HFF-Myc (cell line): ENCODE results near the gene TMEM82.

Experiments used
- DNase-seq: peaks from one replicate; pipeline ENCODE4 v3.0.0-alpha.2; 2011; ENCODE audit warnings: low read depth; ENCODE audit errors: extremely low read depth
- H3K4me3 ChIP-seq: replicated peaks from 2 replicates; pipeline ENCODE4 v1.5.1; 2011; ENCODE audit warnings: low read depth, mild to moderate bottlenecking, control low read depth, low read length
- CTCF ChIP-seq: IDR thresholded peaks from 2 replicates; pipeline ENCODE4 v1.5.1; 2012; ENCODE audit warnings: mild to moderate bottlenecking, low read depth, low read length, control low read depth; ENCODE audit errors: missing control alignments

The TMEM82 gene

GRCh38 chr1:15731735-15732685 is 10.3 kb upstream of the TMEM82 start:
- no peak overlapping the region for H3K4me3 ChIP-seq
- DNase-seq, result no peak
- TF ChIP-seq CTCF, result no peak

- no peak for DNase-seq
Observed at GRCh38 chr1:15732686-15733081, 9.6 kb upstream of the TMEM82 start.

GRCh38 chr1:15733218-15733725 is 9.0 kb upstream of the TMEM82 start:
- no peak for TF ChIP-seq CTCF
- no peak overlapping the region for H3K4me3 ChIP-seq
- DNase-seq, result no peak

More at GRCh38 chr1:15732686-15733081, 9.6 kb upstream of the TMEM82 start:
- no peak overlapping the region for H3K4me3 ChIP-seq
- no peak for TF ChIP-seq CTCF

- DNase-seq, result no peak
Observed at GRCh38 chr1:15733726-15734226, 8.5 kb upstream of the TMEM82 start.

GRCh38 chr1:15734296-15734695 is 8.0 kb upstream of the TMEM82 start:
- H3K4me3 ChIP-seq, result no peak overlapping the region
- no peak for DNase-seq
- TF ChIP-seq CTCF, result no peak

More at GRCh38 chr1:15733726-15734226, 8.5 kb upstream of the TMEM82 start:
- H3K4me3 ChIP-seq, result no peak overlapping the region
- TF ChIP-seq CTCF, result no peak

- H3K4me3 ChIP-seq, result no peak overlapping the region
- DNase-seq, result no peak
- TF ChIP-seq CTCF, result no peak
Observed at GRCh38 chr1:15734901-15735300, 7.4 kb upstream of the TMEM82 start.
